GM12878 (cell line): ENCODE results near the gene AGPAT2. TPM values are rescaled to one million over a fixed set of nuclear protein-coding genes. Genes with fewer than 3 reads are reported as not detected.

Experiments used
- ATAC-seq: fragments of 200-7000 bp; cut with Tn5 transposase; 3 replicates; pipeline ENCODE4 v1.9.1; 2020; ENCODE audit warnings: mild to moderate bottlenecking, moderate library complexity
- BruUV-seq: library from RNA; stranded (reverse); fragments of 400-500 nt; replicated peaks from 2 replicates; lab custom pipeline; 2021; lab: Mats Ljungman, UMichigan
- CTCF ChIA-PET: fragments of 300-600 bp; sonication (Branson Sonifier 250); formaldehyde crosslinking; extraction: SDS; loops from one replicate; lab custom pipeline; 2021; ENCODE audit warnings: inconsistent platforms; lab: Yijun Ruan, JAX
- POLR2A ChIA-PET: fragments of 350-600 bp; formaldehyde crosslinking; extraction: SDS; loops from one replicate; lab custom pipeline; 2021; ENCODE audit warnings: inconsistent platforms; lab: Charles Lee
- RAD21 ChIA-PET: fragments of 300-600 bp; sonication (Branson Sonifier 250); formaldehyde crosslinking; loops from one replicate; lab custom pipeline; 2023; ENCODE audit warnings: antibody characterized with exemption; ENCODE audit not compliant: unreplicated experiment; lab: Charles Lee
- SMC1A ChIA-PET: fragments of 300-600 bp; sonication (Branson Sonifier 250); formaldehyde crosslinking; loops from one replicate; lab custom pipeline; 2023; ENCODE audit not compliant: unreplicated experiment, uncharacterized antibody; lab: Charles Lee
- DNase-seq: peaks from one replicate; pipeline ENCODE4 v3.0.0-alpha.2; 2011; ENCODE audit warnings: low read depth, low spot score
- FAIRE-seq: peaks from 3 replicates; lab custom pipeline; 2011; peaks lifted over from hg19 to GRCh38; lab: Jason Lieb, UNC
- H2AFZ ChIP-seq: 2 replicates; pipeline ENCODE4 v1.6.0; 2011; ENCODE audit warnings: low read depth, low read length, control low read depth; ENCODE audit not compliant: control insufficient read depth
- H3K27ac ChIP-seq: 2 replicates; pipeline ENCODE4 v1.5.1; 2011; ENCODE audit warnings: control low read depth; ENCODE audit not compliant: control insufficient read depth, insufficient read depth
- H3K27me3 ChIP-seq, 2 experiments: replicated peaks in 1 of 2; 2 replicates each; pipeline versions ENCODE4 v1.6.0 to v1.6.1; 2011; ENCODE audit warnings: low read length in 1 of 2; ENCODE audit not compliant: control insufficient read depth in 2 of 2, insufficient read depth in 2 of 2
- H3K36me3 ChIP-seq, 2 experiments: 2 replicates each; pipeline ENCODE4 v1.5.1; 2011; ENCODE audit warnings: low read length in 1 of 2; ENCODE audit not compliant: control insufficient read depth in 2 of 2, insufficient read depth in 2 of 2
- H3K4me1 ChIP-seq: 2 replicates; pipeline ENCODE4 v1.6.1; 2011; ENCODE audit warnings: mild to moderate bottlenecking, low read length, moderate library complexity, mixed read lengths; ENCODE audit not compliant: control insufficient read depth, insufficient read depth
- H3K4me2 ChIP-seq: 2 replicates; pipeline ENCODE4 v1.6.0; 2011; ENCODE audit warnings: control low read depth; ENCODE audit not compliant: control insufficient read depth, insufficient read depth
- H3K4me3 ChIP-seq: fragments of 200-600 bp; sonication (generic); 2 replicates; pipeline ENCODE4 v1.5.1; 2016
- H3K79me2 ChIP-seq: 2 replicates; pipeline ENCODE4 v1.6.0; 2011; ENCODE audit warnings: low read length; ENCODE audit not compliant: control insufficient read depth, insufficient read depth
- H3K9ac ChIP-seq: 2 replicates; pipeline ENCODE4 v1.8.0; 2011; ENCODE audit warnings: low read length, control low read depth, mixed read lengths; ENCODE audit not compliant: control insufficient read depth, insufficient read depth
- H3K9me3 ChIP-seq: replicated peaks from 3 replicates; pipeline ENCODE4 v1.5.1; 2011; ENCODE audit warnings: mild to moderate bottlenecking, low read length; ENCODE audit not compliant: control insufficient read depth, insufficient read depth
- H4K20me1 ChIP-seq: 2 replicates; pipeline ENCODE4 v1.6.0; 2011; ENCODE audit not compliant: control insufficient read depth, insufficient read depth
- JUND ChIP-seq: IDR thresholded peaks from 2 replicates; pipeline ENCODE4 v1.6.1; 2012; ENCODE audit warnings: low read depth, mild to moderate bottlenecking, low read length, improper control_type of control experiment, moderate library complexity
- MEF2B ChIP-seq: fragments of 450-650 bp; IDR thresholded peaks from 2 replicates; pipeline ENCODE4 v1.6.1; 2018; ENCODE audit warnings: mild to moderate bottlenecking, moderate library complexity; ENCODE audit not compliant: partially characterized antibody, poor library complexity, severe bottlenecking
- WGBS: methylation state at CpG from one replicate; pipeline ENCODE4 v1.1.6; 2016; ENCODE audit warnings: low lambda C conversion rate; ENCODE audit not compliant: insufficient replicate concordance, insufficient coverage; ENCODE audit errors: missing lambda C conversion rate; 5-methylcytosine and 5-hydroxymethylcytosine counted together
- in situ Hi-C: fragments of 300-500 bp; cut with MboI; formaldehyde crosslinking; loops from 9 replicates; pipeline ENCODE4 v1.14.3; 2018; ENCODE audit warnings: mixed read lengths
- intact Hi-C: fragments of 100-400 bp; cut with micrococcal nuclease; formaldehyde crosslinking; loops from one replicate; pipeline ENCODE4 v1.14.2; 2022; ENCODE audit not compliant: unreplicated experiment
- polyA plus RNA-seq, 11 experiments: library from polyadenylated mRNA; depleted of rRNA in 4 of 11; unstranded in 6 of 11; stranded (reverse) in 5 of 11; fragments of >200 nt; fragmentation: Nextera tagmentation in 4 of 11; fragmentation: Illumina TruSeq in 1 of 11; extraction: Ambion mirVana in 4 of 11; extraction: Trizol in 1 of 11; gene quantifications; 1 replicate in 1 of 11; 2 replicates in 10 of 11; pipeline versions ENCODE4 v1.2.1 to v1.2.3, GENCODE V29; 2011 to 2016; ENCODE audit warnings: inconsistent platforms in 2 of 11, missing spikeins in 2 of 11, low read depth in 1 of 11
- total RNA-seq, 4 experiments: library from RNA; depleted of rRNA in 3 of 4; stranded (reverse); fragments of >200 nt in 3 of 4; fragmentation: Illumina TruSeq in 1 of 4; extraction: Trizol in 1 of 4; gene quantifications; 2 replicates each; pipeline versions ENCODE4 v1.2.1 to v1.2.3, GENCODE V29; 2013 to 2021
- TF ChIP-seq, protein P1 (sequence below): IDR thresholded peaks from 2 replicates; pipeline ENCODE4 v1.6.1; 2011; ENCODE audit warnings: borderline replicate concordance, low read depth, mild to moderate bottlenecking, moderate library complexity, mixed read lengths, low read length; ENCODE audit not compliant: insufficient read depth; ENCODE audit errors: extremely low read length
- TF ChIP-seq, protein P2 (sequence below): fragments of 450-650 bp; IDR thresholded peaks from 2 replicates; pipeline ENCODE4 v1.6.1; 2014; ENCODE audit warnings: mild to moderate bottlenecking

Gene AGPAT2
- total and polyA plus RNA-seq, 10 of the 15 experiments (the other 5 are each of a cell fraction or from before 2014, with no cell fraction given) = 0.10 to 28.5 (median 18.2) TPM

DNA sequence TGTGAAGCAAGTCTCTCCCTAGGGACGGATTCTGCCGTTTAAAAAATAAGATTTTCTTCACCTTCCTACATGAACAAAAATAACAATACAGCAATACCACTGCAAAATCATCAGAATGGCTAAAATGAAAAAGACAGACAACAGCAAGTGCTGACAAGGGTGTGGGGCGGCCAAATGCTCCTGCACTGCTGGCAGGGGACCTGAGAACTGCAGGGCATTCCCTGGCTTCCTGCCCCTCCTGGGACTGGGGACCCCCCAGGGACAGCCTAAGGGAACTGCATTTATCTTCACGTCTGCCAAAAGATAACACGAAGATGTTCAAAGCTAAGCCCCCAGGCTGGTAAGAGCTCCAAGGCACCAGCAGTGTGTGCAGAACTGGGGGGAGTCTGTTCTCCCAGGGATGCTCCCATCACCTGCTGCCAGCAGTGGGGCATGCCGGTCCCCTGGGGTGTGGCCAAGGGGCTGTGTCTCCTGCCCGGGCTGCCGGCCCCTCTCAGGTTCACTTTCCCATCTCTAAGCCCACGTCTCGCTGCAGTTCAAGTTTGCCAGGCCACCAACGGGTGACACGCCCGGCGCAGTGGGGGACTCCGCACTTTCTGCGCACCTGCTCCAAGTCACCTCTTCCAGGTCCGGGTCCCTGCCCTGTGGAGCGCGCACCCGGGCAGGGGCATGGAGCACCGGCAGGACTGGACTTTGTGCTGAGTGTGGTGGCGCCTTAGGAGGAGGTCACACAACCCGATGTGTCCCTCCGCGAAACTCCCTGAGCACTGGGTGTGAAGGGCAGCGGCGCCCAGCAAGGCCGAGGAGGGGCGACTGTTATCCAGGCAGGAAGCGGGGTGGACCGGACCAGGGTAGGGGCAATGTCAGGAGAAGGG is 29.0 kb downstream of the AGPAT2 start:
- H3K9ac ChIP-seq = no peak overlapping the region
- H3K9me3 ChIP-seq = no peaks in the 10 kb centered on the region
- no peak for ATAC-seq

DNA sequence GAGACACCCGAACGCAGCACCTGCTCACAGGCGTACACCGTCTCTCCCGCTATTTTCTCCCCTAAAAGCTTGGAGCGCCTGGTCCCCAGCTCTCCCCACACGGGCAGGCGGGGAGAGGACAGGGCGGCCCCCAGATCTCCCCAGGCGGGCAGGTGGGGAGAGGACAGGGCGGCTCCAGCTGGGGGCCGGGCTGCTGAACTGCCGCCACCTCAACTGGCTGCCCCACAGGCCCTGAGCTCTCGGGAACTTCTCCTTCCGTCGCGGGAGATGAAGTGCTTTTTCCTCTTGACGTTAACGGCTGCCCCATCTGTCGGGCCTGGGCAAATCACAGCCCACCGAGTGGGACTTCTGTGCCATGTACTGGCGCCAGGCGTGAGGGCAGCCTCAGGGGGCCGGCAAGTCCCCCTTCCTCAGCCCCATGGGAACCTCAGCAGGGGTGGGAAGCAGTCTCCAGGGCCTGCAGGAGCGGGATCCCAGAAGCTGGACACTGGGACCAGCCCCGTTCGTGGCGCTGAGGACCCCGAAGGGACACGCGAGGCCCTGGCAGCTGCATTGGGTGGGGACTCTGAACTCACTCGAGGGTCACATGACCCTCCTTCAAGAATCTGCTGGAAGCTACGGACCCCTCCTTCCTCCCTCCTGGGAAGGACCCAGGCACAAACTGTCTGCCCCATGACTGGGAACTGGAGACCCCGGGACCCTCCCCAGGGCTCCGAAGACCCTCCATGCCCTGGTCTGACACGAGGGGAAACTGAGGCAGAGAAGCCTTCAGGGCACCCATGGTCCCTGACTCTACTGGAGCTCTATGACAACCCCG is 30.3 kb downstream of the AGPAT2 start:
- Histone ChIP-seq H3K4me3 (no peak overlapping the region), H3K4me2 (no peak overlapping the region), H3K36me3 (no peaks in the 10 kb centered on the region), H2AFZ (no peak overlapping the region), H4K20me1 (no peaks in the 10 kb centered on the region), H3K27me3 (peaks cover 22% of the 10 kb centered on the region in 2 experiments), H3K9me3 (no peaks in the 10 kb centered on the region), H3K4me1 (no peaks in the 10 kb centered on the region), H3K27ac (no peak overlapping the region), H3K79me2 (no peaks in the 10 kb centered on the region), H3K9ac (no peak overlapping the region)
- in situ Hi-C loops = no loop called here
- intact Hi-C loops = no loop called here
- ChIA-PET SMC1A (no interaction called here), POLR2A (no interaction called here), CTCF (interaction anchor here (1.8 kb wide), 1 partner anchor 15 kb away, joined by 8 read pairs; no protein-coding TSS in a partner anchor), RAD21 (interaction anchor here (1.0 kb wide), 1 partner anchor 171 kb away, joined by 3 read pairs; no protein-coding TSS in a partner anchor)
- WGBS = under 1% methylated on average over 37 of the region's 37 CpGs
- DNase-seq (no peak), FAIRE-seq (no peak), ATAC-seq (0 out of 3 replicates have a peak, but pooled peaks have one; percentile 17)
- BruUV-seq = no TSS peak
- TF ChIP-seq, protein P1, sequence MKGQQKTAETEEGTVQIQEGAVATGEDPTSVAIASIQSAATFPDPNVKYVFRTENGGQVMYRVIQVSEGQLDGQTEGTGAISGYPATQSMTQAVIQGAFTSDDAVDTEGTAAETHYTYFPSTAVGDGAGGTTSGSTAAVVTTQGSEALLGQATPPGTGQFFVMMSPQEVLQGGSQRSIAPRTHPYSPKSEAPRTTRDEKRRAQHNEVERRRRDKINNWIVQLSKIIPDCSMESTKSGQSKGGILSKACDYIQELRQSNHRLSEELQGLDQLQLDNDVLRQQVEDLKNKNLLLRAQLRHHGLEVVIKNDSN = peak; percentile 19
- TF ChIP-seq, protein P2, sequence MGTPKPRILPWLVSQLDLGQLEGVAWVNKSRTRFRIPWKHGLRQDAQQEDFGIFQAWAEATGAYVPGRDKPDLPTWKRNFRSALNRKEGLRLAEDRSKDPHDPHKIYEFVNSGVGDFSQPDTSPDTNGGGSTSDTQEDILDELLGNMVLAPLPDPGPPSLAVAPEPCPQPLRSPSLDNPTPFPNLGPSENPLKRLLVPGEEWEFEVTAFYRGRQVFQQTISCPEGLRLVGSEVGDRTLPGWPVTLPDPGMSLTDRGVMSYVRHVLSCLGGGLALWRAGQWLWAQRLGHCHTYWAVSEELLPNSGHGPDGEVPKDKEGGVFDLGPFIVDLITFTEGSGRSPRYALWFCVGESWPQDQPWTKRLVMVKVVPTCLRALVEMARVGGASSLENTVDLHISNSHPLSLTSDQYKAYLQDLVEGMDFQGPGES = no peak

More for the DNA sequence above, 29.0 kb downstream of the AGPAT2 start:
- no peaks in the 10 kb centered on the region for H3K79me2 ChIP-seq
- no peak overlapping the region for H3K4me2 ChIP-seq
- intact Hi-C loops (no loop called here), in situ Hi-C loops (no loop called here)
- WGBS = 4% methylated on average over 31 of the region's 31 CpGs
- SMC1A ChIA-PET = no interaction called here
- POLR2A ChIA-PET = no interaction called here
- H2AFZ ChIP-seq = no peak overlapping the region
- H3K27ac ChIP-seq = no peak overlapping the region
- H3K4me3 ChIP-seq = no peak overlapping the region
- RAD21 ChIA-PET = no interaction called here
- no TSS peak for BruUV-seq
- peaks cover 22 to 25% of the 10 kb centered on the region in 2 experiments for H3K27me3 ChIP-seq
- CTCF ChIA-PET = interaction anchor here (1.8 kb wide), 1 partner anchor 14 kb away, joined by 8 read pairs; no protein-coding TSS in a partner anchor
- TF ChIP-seq MEF2B (peak; percentile 75), JUND (no peak)
- FAIRE-seq (no peak), DNase-seq (no peak)
- no peaks in the 10 kb centered on the region for H4K20me1 ChIP-seq
- no peaks in the 10 kb centered on the region for H3K4me1 ChIP-seq
- H3K36me3 ChIP-seq = no peaks in the 10 kb centered on the region
